Activated CD4-positive, alpha-beta T cell treated with anti-CD3 and anti-CD28 coated beads for 1 hour (primary cell): ENCODE data around the gene PXDN.
"Not testable (repeated sequence)": the region's sequence is repeated elsewhere in the genome, so short reads cannot be mapped to it uniquely, and the experiment has no call there.

Source experiments
- DNase-seq: peaks from one replicate; pipeline ENCODE4 v3.0.0-alpha.2; 2020

PXDN gene, protein sequence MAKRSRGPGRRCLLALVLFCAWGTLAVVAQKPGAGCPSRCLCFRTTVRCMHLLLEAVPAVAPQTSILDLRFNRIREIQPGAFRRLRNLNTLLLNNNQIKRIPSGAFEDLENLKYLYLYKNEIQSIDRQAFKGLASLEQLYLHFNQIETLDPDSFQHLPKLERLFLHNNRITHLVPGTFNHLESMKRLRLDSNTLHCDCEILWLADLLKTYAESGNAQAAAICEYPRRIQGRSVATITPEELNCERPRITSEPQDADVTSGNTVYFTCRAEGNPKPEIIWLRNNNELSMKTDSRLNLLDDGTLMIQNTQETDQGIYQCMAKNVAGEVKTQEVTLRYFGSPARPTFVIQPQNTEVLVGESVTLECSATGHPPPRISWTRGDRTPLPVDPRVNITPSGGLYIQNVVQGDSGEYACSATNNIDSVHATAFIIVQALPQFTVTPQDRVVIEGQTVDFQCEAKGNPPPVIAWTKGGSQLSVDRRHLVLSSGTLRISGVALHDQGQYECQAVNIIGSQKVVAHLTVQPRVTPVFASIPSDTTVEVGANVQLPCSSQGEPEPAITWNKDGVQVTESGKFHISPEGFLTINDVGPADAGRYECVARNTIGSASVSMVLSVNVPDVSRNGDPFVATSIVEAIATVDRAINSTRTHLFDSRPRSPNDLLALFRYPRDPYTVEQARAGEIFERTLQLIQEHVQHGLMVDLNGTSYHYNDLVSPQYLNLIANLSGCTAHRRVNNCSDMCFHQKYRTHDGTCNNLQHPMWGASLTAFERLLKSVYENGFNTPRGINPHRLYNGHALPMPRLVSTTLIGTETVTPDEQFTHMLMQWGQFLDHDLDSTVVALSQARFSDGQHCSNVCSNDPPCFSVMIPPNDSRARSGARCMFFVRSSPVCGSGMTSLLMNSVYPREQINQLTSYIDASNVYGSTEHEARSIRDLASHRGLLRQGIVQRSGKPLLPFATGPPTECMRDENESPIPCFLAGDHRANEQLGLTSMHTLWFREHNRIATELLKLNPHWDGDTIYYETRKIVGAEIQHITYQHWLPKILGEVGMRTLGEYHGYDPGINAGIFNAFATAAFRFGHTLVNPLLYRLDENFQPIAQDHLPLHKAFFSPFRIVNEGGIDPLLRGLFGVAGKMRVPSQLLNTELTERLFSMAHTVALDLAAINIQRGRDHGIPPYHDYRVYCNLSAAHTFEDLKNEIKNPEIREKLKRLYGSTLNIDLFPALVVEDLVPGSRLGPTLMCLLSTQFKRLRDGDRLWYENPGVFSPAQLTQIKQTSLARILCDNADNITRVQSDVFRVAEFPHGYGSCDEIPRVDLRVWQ (N-terminal part only)

DNA sequence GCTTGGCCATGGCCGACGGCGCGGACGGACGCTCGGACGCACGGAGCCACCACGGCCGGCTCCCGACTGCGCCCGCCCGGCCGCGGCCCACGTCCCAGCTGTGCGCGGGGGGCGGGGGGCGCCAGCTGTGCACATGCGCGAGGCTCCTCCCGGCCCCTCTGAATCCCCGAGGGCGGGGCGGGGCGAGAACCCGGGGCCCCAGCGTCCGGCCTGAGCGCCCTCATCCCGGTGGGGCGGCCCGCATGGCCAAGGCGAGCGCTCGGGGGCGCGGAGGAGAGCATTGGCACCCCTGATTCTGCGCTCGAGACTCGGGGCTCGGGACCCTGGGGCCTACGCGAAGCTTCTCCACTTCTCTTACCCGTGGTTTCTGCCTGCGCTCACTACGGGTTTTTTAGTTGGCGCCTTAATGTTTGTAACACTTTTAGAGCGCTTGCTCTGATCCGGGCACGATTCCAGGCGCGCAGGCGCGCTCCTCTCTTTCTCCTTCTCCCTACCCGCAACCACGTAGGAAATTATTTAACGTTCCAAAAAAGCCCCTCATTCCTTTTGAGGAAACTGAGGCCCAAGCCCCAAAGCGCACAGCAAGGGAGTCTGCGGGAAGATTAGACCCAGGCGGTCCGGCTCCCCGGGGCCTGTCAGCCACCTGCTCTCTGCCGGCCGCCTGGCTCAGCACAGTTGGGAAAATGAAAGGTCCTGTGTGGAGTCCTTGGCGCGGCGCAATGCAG lies at the start of gene PXDN:
Gene PXDN, minus strand, starts transcription at position 70 of the 725 bp plus-strand sequence. Its CDS starts 60 bp downstream, at position 10.
- DNase-seq: no peak

DNA sequence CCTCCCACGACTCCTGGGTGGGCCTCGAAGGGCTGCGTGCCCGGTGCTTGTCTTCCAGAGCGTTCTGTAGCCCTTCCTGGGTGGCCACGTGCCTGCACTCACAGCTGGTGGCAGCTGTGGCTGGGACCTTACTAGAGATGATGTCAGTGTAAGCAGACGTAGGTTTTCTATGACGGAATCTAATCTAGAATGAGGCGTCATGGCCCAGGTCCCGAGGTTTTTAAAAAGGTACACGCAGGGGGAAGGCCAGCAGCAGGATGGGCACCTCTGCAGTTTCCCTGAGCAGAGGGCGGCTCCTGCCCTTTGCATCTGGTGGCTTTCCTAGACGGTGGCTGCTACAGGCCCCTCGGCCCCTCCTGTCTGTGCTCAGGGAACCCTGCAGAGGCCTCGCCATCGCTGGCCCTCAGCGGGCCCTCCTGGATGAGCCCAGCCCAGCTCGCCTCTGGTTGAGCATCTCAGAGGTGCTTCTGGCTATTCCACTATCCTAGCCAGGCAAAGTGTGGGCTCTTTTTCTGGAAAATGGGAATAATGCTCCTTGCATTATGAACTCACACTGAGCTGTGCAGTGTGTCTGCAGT lies 49.6 kb upstream of the PXDN start:
- DNase-seq: no peak

DNA sequence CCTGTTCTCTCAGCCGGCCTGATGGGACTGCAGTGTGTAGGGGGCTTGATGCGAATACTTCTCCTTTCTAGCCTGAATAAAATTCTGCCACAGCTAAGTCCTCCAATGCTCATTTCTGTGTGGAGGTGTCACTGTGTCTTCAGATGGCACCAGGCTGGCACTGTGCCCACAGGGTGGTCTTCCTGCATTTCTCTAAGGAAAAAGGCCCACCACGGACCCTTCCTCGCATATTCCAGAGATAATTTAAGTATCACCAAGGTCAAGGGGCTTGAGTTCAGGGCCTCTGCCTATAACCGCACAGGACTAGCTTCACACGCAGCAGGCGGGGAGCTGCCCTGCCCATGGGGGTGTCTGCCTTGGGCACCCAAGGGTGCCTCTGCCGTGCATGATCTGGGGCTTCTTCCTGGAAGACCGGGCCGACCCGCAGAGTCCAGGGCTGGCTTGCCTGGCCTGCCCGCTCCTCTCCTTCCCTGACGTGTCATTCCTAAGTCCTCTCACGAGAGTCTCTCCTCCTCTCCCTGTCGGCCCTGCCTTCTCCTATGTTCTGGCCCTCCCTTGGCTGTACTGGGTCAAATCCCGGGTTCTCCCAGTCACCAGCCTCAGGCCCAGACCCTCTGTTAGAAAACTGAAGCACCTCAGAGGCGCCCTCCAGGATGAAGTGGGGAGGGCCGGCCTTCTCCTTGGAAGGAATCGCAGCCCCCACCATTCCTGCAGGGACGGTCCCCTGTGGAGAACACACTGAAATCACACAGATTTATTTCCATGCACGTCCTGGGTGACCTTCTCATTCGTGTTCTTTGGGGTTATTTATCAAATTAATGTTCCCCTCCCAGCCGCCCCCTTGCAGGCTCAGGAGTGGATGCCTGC lies 48.9 kb upstream of the PXDN start:
- no peak for DNase-seq

DNA sequence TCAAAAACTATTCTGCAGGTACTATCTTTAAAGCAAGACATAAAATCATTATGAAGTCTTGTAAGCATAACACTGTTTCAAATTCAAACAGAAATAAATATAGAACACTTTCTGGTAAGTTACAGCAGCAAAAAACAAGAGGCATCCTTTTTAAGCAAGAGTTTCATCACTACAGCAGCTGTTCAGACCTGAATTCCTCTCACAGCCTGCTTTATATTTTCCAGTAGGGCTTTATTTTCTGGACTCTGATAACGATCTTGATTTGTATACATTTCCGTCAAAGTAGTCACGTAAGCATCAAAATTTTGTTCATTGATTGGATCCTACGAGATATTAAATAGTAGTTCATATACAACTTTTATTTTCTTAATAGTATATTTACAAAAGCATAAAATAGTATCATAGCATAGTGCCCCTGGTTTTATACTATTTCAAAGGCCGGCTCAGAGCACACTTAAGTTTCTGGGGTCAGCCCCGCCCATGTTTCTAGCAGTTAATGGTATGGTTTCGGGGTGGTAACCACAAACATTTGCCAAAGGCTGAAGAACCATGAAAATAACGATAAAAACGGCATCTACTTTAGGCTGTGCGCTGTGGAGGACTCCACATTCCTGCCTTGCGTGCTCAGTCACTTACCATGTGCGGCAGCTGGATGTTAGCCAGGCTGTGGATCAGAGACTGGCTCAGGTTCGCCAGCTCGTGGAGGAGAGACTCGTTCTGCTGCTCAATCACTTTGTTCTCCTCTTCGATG lies 47.5 kb upstream of the PXDN start:
- no peak for DNase-seq

DNA sequence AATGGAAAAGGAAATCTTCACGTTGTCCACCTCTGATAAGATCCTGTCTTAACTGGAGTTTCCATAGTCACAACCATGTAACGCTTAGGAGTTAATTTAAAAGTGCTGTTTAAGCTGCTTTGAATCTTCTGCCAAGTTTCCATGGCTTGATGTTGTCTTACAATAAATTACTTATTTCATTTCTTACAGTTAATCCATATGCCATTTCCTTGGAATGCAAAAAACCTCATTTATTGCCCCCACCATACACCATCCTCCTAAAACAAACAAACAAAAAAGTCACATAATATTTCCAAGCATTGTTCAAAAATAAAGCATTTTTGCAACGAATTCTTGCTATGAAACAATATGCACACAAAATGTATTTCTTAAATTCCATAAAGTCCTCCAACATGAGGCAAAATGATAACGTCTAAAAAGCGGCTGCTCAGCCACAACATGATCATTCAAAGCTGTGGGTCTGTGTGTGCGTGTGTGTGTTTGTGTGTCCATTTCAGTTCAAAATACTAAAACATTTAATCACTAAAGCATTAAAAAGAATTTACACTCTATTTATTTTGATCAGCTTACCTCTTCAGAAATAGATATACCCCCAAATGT lies 46.8 kb upstream of the PXDN start:
- DNase-seq: no peak

DNA sequence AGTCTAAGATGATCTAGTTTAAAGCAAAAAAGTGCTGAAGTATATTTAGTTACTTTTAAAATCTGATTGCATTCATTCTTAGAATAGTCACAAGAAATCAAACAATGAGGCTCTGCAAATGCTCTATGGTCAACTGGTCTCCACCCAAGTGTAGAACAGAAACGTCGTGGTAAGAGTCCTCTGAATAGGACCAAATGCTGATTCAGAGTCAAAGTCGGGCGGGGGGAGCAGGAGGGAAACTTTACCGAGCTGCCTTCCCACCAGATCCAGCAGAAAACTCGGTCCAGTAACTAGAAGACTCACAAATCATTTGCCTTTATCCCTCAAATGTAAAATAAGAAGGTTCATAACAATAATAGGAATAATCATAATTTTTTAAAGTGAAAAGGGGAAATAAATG lies 46.2 kb upstream of the PXDN start:
- DNase-seq: no peak

DNA sequence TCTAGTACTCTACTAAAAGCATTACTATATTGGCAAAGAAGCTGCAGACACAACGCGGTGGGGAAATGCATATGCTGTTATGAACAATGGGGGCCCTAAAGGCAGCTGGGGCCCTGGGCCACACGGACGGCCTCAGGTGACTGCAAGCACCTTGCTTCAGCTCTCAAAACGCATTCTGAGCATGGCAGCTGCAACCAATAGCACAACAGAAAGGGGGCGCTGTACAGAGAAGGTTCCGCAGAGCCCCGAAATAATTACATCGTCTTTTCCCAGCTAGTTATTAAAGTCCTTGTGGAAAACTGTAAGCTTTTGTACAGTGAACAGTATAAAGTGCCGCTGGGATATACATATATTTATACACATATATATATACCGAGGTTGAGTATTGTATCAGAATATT lies 45.3 kb upstream of the PXDN start:
- no peak for DNase-seq

DNA sequence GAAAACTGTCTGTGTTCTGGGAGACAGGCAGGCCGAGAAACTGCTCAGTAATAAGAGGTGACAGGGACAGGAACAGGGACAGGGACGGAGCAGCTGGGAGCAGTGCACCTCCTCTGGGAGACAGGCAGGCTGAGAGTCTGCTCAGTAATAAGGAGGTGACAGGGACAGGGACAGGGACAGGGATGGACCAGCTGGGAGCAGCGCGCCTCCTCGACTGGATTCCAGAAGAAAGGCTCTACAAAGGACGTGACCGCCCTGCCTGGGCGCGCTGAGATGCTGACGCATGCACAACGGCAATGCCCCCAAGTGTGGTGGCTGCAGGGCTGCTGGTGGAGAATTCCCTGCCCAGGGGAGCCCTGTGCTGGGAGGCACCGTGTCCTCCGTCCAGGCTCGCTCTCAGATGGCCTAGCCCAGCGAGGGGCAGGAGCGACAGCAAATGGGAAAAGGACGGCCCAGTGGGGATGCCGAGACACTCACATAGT lies 44.2 kb upstream of the PXDN start:
- no peak for DNase-seq

DNA sequence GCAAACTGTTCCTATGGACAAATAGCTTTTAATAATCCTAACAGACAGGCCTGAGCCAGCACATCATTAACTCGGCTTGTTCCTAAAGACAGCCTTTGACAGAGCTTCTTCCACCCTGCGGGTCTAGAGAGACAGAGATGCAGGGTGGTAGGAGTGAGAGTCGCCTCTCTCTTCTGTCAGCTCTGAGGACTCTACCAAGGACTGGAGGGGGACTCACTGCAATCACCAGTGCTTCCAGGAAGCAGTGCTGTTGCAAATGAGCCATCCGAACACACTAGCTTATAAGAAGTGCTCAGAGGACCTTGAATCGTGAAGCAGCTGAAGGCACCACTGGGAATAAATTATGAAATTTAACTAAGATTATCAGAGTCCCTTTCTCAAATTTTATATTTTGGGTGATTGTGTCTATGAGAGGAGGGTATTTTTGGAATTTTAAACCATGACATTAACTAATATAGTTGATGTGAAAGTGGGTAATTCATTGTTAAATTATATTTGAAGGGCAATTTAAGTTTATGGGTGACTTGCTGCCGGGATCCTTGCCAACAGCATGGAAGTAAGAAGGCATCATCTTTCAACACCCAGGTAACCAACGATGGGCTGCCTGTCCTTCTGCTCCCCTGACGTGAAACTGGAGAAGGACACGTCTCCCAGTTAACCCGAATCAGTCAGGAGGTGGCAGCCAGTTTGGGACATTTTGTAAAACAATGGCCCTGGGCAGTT lies 43.6 kb upstream of the PXDN start:
- no peak for DNase-seq

DNA sequence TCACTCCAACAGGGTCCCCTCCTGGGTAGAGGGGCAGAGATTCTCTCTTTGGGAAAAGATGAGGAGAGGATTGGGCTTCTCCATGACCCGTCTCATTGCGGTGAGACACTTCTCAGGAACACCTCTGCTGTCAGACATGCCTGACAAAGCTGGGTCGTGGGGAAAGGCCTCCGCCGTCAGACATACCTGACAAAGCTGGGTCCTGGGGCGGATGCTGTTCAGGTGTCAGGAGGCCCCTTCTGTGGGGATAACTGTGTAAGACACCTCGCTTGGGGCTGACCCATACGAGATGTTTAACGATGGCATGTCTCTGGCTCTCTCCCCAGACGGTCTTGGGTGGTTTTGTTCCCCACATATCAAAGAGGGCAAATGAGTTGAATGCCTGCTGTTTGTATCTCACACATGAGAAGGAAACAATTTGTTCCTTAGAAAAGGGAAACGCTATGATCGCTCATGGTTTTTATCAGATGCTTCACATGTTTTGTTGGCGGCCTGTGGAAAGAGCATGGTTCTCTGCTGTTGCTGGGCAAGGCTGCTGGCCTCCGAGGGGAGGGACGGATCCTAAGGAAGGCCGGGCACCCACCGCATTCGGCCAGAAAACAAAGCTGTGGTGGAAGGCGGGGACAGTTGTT lies 40.8 kb upstream of the PXDN start:
- DNase-seq: no peak

DNA sequence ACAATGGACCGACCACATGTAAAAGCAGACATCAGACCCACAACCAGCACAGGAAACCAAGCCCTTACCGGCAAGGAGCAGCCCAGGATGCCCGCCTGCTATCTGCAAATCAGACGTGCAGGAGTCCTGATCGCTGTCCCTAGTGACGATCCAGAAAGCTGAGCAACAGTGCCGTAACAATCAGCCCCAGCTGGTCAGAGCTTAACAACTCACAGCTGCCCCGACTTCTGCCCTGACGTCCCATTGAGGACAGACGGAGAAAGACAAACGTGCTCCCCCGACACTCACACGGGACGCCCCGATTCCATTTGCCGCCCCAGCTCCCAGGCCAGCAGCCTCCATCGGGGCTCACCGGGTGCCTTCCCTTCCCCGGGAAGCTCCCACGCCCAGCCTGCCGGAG lies 39.8 kb upstream of the PXDN start:
- DNase-seq: no peak

DNA sequence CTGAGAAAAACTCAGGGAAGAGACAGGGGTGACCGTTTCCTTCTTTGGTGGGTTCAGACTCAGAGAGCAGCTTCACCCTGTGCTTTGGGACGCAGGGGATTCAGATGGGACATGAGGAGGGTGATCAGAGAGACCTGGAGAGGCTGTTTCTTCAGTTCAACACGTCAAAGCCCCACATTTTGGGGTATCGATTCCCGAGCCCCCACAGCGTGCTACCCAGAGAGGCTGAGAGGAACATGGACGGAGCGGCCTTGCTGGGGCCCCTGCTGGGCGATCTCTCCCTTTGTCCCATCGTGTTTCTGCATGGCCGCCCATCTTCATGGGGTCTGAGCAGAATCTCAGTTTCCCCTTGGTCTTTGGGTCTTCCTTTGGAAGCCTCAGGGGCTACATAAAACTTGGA lies 38.2 kb upstream of the PXDN start:
- DNase-seq: no peak

DNA sequence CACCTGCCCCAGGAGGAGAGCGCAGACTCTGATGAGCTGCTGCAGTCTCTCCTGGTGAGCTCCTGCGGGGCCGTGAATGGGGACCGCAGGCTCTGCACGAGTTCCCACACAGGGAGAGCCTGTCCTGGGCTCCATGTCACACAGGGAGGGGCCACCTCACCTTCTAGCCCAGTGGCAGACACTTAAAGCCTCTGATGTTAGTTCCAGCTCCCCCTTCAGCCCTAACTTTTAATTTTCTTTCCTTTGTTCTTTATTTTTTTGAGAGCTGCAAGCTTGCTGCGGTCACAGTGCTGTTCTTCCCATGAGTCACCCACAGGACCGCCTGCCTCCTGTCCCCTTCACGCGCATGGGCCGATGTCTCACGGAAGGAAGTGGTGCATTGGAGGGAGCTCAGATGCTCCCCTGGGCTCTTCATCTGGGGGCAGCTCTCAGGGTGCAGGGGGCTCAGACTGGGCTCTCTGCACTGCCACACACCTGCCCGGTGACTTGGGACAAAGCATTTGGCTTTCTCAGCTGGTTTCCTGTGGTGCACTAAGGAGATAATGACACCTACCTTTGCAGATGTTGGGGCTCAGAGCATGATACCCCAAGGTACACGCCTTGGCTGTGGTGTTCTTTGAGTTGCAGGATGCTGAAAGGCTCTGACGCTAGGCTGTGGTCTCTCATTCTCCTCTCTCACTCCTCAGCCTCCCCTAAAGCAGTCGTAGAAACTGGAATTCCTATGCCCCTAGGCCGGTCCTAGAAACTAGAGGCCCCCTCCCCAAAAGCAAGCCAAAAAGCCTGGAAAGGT lies 37.2 kb upstream of the PXDN start:
- no peak for DNase-seq

DNA sequence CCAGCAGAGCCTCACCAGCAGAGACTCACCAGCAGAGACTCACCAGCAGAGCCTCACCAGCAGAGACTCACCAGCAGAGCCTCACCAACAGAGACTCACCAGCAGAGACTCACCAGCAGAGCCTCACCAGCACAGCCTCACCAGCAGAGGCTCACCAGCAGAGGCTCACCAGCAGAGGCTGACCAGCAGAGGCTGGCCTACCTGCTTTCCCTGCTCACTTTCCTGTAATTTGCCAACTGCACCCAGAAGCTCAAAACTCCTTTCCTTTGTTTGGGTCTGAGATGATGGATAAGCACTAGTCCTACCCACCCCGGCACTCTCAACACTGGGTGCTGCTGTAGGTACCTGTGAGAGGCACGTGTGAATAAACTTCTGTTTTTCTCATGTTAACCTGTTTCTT lies 36.4 kb upstream of the PXDN start:
- DNase-seq: no peak

DNA sequence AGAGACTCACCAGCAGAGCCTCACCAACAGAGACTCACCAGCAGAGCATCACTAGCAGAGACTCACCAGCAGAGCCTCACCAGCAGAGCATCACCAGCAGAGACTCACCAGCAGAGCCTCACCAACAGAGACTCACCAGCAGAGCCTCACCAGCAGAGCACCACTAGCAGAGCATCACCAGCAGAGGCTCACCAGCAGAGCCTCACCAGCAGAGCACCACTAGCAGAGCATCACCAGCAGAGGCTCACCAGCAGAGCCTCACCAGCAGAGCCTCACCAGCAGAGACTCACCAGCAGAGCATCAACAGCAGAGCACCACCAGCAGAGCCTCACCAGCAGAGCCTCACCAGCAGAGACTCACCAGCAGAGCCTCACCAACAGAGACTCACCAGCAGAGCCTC lies 35.7 kb upstream of the PXDN start:
- DNase-seq: not testable (repeated sequence)

DNA sequence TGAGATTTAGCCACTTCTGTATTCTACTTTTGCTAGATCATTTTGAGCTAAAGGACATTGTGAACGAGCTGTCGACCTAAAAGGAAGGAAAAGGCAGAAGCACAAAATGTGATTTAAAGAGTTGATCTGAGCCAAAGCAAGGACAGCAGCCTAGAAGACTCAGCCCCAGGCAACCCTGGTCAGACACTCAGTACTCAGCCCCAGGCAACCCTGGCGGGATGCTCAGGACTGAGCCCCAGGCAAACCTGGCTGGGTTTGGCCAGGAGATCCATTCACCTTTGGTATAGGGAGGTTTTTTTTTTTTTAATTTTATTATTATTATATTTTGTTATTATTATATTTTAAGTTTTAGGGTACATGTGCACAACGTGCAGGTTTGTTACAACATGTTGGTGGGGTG lies 34.3 kb upstream of the PXDN start:
- DNase-seq: no peak

DNA sequence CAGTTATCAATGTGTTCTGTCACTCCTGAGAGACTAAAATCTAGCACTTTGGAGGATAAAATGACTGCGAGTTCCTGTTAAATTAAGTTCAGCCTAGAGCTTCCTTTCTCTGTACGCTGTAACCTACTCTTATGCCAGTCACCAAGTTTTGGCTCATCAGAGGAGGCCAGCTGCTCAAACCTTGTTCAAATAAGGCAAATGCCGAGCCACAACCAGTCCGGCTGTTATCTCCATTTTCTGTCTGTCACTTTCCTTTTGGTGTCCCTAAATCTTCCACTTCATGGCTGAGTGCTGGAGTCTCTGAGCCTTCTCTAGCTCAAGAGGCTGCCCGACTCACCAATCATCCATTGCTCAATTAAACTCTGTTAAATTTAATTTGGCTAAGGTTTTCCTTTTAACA lies 33.5 kb upstream of the PXDN start:
- DNase-seq: no peak

DNA sequence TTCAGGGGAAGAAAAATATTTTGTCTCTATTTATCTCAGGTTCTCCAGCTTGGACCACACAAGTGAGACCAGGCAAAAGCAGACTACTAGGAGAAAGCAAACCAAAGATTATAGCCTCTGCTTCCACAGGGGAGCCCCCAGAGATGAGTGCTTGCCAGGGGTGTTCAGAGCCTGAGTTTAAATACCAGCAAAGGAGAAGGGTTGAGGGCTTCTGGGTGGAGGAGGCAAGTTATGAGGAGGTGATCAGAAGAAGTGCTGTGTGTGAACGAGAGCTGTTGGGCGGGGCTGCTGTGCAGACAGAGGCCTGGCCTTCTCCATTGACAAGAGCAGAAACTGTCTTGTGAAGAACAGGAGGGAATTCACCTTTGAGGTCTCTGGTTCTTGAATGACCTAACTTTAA lies 32.8 kb upstream of the PXDN start:
- no peak for DNase-seq
